K562 (cell line): ENCODE data around the gene PTTG1IP. TPM values are rescaled to one million over a fixed set of nuclear protein-coding genes. Genes with fewer than 3 reads are reported as not detected.
A peak's percentile ranks its signal among the peaks of the same experiment; 100 is the strongest.

ENCODE experiments used
- BRCA1 ChIP-seq, 2 experiments: fragments of 450-650 bp in 1 of 2; sonication (generic) in 1 of 2; formaldehyde crosslinking in 1 of 2; IDR thresholded peaks; 2 replicates each; pipeline versions ENCODE4 v1.5.0 to v1.6.1; 2017 to 2020; ENCODE audit warnings: mild to moderate bottlenecking in 1 of 2, missing genetic modification reagents in 1 of 2
- CHD2 ChIP-seq: IDR thresholded peaks from 2 replicates; pipeline ENCODE4 v1.6.1; 2011; ENCODE audit warnings: low read depth, low read length
- CHD4 ChIP-seq: fragments of 200-600 bp; sonication (generic); IDR thresholded peaks from 3 replicates; pipeline ENCODE4 v1.6.1; 2012; ENCODE audit warnings: low read depth, mild to moderate bottlenecking, mixed read lengths, low read length, inconsistent platforms; ENCODE audit not compliant: insufficient read depth, insufficient replicate concordance, poor library complexity, severe bottlenecking
- CREB3L1 ChIP-seq: fragments of 450-650 bp; IDR thresholded peaks from 2 replicates; pipeline ENCODE4 v1.6.1; 2014; ENCODE audit warnings: low read depth, mild to moderate bottlenecking, moderate library complexity, borderline replicate concordance
- MAZ ChIP-seq, 2 experiments: fragments of 450-650 bp in 1 of 2; sonication (generic) in 1 of 2; formaldehyde crosslinking; IDR thresholded peaks in 1 of 2; conservative IDR thresholded peaks in 1 of 2; 2 replicates each; pipeline versions ENCODE4 v1.4.0 to v1.5.0; 2020; ENCODE audit warnings: mild to moderate bottlenecking in 1 of 2, missing genetic modification reagents in 1 of 2
- NFRKB ChIP-seq: fragments of 450-650 bp; IDR thresholded peaks from 2 replicates; pipeline ENCODE4 v1.6.1; 2016; ENCODE audit warnings: low read depth
- NUFIP1 ChIP-seq: fragments of 450-650 bp; IDR thresholded peaks from 2 replicates; pipeline ENCODE4 v1.6.1; 2018; ENCODE audit not compliant: partially characterized antibody
- PHF8 ChIP-seq: fragments of 200-600 bp; sonication (generic); IDR thresholded peaks from 2 replicates; pipeline ENCODE4 v1.6.1; 2012; ENCODE audit warnings: mixed run types, mild to moderate bottlenecking, inconsistent platforms, low read length, moderate library complexity, borderline replicate concordance
- RAD21 ChIP-seq, 2 experiments: fragments of 250-450 bp in 1 of 2; fragments of 450-650 bp in 1 of 2; sonication (Bioruptor Pico) in 1 of 2; formaldehyde crosslinking in 1 of 2; IDR thresholded peaks in 1 of 2; conservative IDR thresholded peaks in 1 of 2; 2 replicates each; pipeline versions ENCODE4 v1.4.0 to v1.8.0; 2020 to 2022; ENCODE audit warnings: mild to moderate bottlenecking in 2 of 2, moderate library complexity in 1 of 2
- RFX7 ChIP-seq: fragments of 250-450 bp; sonication (Bioruptor Pico); IDR thresholded peaks from 2 replicates; pipeline ENCODE4 v1.5.1; 2021; ENCODE audit warnings: mild to moderate bottlenecking
- SIN3A ChIP-seq, 2 experiments: fragments of 150-350 bp in 1 of 2; IDR thresholded peaks; 2 replicates each; pipeline ENCODE4 v1.6.1; 2011 to 2016; ENCODE audit warnings: borderline replicate concordance in 2 of 2, low read depth in 2 of 2, low read length in 2 of 2, mild to moderate bottlenecking in 2 of 2, moderate library complexity in 2 of 2; ENCODE audit not compliant: control insufficient read depth in 1 of 2
- SOX6 ChIP-seq: fragments of 450-650 bp; IDR thresholded peaks from 2 replicates; pipeline ENCODE4 v1.6.1; 2014; ENCODE audit warnings: mild to moderate bottlenecking
- STAT5B ChIP-seq: fragments of 250-450 bp; sonication (Bioruptor Pico); IDR thresholded peaks from 2 replicates; pipeline ENCODE4 v1.8.0; 2021; ENCODE audit warnings: mild to moderate bottlenecking, inconsistent platforms
- U2AF2 ChIP-seq: fragments of 200-400 bp; formaldehyde crosslinking; optimal IDR thresholded peaks from 2 replicates; pipeline ENCODE3; 2017; ENCODE audit warnings: low read depth, mild to moderate bottlenecking, low read length
- ZBTB2 ChIP-seq: fragments of 450-650 bp; IDR thresholded peaks from 2 replicates; pipeline ENCODE4 v1.6.1; 2016; ENCODE audit warnings: antibody characterized with exemption
- ZHX1 ChIP-seq: fragments of 150-350 bp; conservative IDR thresholded peaks from 2 replicates; pipeline ENCODE4 v1.6.1; 2014; ENCODE audit warnings: low read length
- ZNF184 ChIP-seq: sonication (generic); formaldehyde crosslinking; IDR thresholded peaks from 2 replicates; pipeline ENCODE4 v1.5.0; 2020; ENCODE audit warnings: missing genetic modification reagents
- ZNF274 ChIP-seq: IDR thresholded peaks from 2 replicates; pipeline ENCODE4 v1.6.1; 2011; ENCODE audit warnings: low read depth, mild to moderate bottlenecking, low read length, moderate library complexity, borderline replicate concordance
- polyA plus RNA-seq, 8 experiments: library from polyadenylated mRNA; depleted of rRNA in 4 of 8; stranded (reverse) in 5 of 8; unstranded in 3 of 8; fragments of >200 nt; fragmentation: Nextera tagmentation in 2 of 8; fragmentation: Illumina TruSeq in 1 of 8; extraction: Ambion mirVana in 2 of 8; extraction: Trizol in 1 of 8; gene quantifications; 2 replicates each; pipeline versions ENCODE4 v1.2.1 to v1.2.3, GENCODE V29; 2011 to 2014; ENCODE audit warnings: inconsistent platforms in 1 of 8, missing spikeins in 1 of 8
- total RNA-seq, 7 experiments: library from RNA; depleted of rRNA in 6 of 7; stranded (reverse); fragments of >200 nt in 6 of 7; fragmentation: Illumina TruSeq in 2 of 7; extraction: Trizol in 2 of 7; gene quantifications; 2 replicates each; pipeline versions ENCODE4 v1.2.1 to v1.2.3, GENCODE V29; 2011 to 2021; ENCODE audit warnings: low replicate concordance in 1 of 7
- TF ChIP-seq, protein P1 (sequence below): fragments of 450-650 bp; IDR thresholded peaks from 2 replicates; pipeline ENCODE4 v1.6.1; 2017; ENCODE audit warnings: antibody characterized with exemption

Gene PTTG1IP
- total and polyA plus RNA-seq, 9 of the 15 experiments (the other 6 are each of a cell fraction or from before 2014, with no cell fraction given): 5.0 to 99.3 (median 82.4) TPM

- no peak for TF ChIP-seq CHD4
- no peak for TF ChIP-seq ZHX1
- TF ChIP-seq NUFIP1: peak; percentile 79
- no peak for TF ChIP-seq RFX7
- peak; percentile 83 for TF ChIP-seq ZBTB2
- peak; percentile 79; the same call in 1 of the 2 replicates for TF ChIP-seq ZNF274
- TF ChIP-seq SOX6: peak; percentile 98
- peak in 1 of 2 experiments; percentile 79; a peak in 2 of 4 replicates for TF ChIP-seq SIN3A (IDR thresholded peaks at IDR 0.05; ENCODE audit: borderline replicate concordance in 2 of 2, control insufficient read depth in 1 of 2, low read depth in 2 of 2, low read length in 2 of 2)
- peak; percentile 49 to 64 for TF ChIP-seq RAD21 (CRISPR knock-in tag; conservative IDR thresholded peaks at IDR 0.05 in 1 of 2, IDR thresholded peaks at IDR 0.05 in 1 of 2)
- TF ChIP-seq STAT5B: no peak
- no peak for TF ChIP-seq BRCA1 (IDR thresholded peaks at IDR 0.05)
- no peak for TF ChIP-seq BRCA1 (CRISPR knock-in tag; IDR thresholded peaks at IDR 0.05)
- peak; percentile 72; the same call in 1 of the 2 replicates for TF ChIP-seq CREB3L1
- TF ChIP-seq, protein P1, sequence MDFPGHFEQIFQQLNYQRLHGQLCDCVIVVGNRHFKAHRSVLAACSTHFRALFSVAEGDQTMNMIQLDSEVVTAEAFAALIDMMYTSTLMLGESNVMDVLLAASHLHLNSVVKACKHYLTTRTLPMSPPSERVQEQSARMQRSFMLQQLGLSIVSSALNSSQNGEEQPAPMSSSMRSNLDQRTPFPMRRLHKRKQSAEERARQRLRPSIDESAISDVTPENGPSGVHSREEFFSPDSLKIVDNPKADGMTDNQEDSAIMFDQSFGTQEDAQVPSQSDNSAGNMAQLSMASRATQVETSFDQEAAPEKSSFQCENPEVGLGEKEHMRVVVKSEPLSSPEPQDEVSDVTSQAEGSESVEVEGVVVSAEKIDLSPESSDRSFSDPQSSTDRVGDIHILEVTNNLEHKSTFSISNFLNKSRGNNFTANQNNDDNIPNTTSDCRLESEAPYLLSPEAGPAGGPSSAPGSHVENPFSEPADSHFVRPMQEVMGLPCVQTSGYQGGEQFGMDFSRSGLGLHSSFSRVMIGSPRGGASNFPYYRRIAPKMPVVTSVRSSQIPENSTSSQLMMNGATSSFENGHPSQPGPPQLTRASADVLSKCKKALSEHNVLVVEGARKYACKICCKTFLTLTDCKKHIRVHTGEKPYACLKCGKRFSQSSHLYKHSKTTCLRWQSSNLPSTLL: no peak
- TF ChIP-seq U2AF2: no peak
- TF ChIP-seq MAZ (CRISPR knock-in tag; conservative IDR thresholded peaks at IDR 0.05 in 1 of 2, IDR thresholded peaks at IDR 0.05 in 1 of 2): peak; percentile 64 to 78
- no peak for TF ChIP-seq NFRKB
- TF ChIP-seq ZNF184 (CRISPR knock-in tag): no peak
- 0 out of 2 replicates have a peak, but pooled peaks have one; percentile 20 for TF ChIP-seq CHD2
- no peak; the same call in 1 of the 2 replicates for TF ChIP-seq PHF8
Measured at GRCh38 chr21:44854664-44855446, 18.6 kb downstream of the PTTG1IP start (continued).
